HG03025 (cell line): Measurements from ENCODE around the gene KIN.
"Not testable (repeated sequence)": the region's sequence is repeated elsewhere in the genome, so short reads cannot be mapped to it uniquely, and the experiment has no call there.

Source experiments
- ATAC-seq: cut with Tn5 transposase; IDR thresholded peaks from one replicate; pipeline ENCODE4 v1.9.1; 2021; ENCODE audit warnings: mild to moderate bottlenecking, moderate library complexity; ENCODE audit not compliant: unreplicated experiment, low FRiP score

Gene KIN

GRCh38 chr10:7787857-7788638, at the start of gene KIN, which contains the start of gene ATP5F1C:
Gene KIN, minus strand, starts transcription at chr10:7787993. Its CDS starts 60 bp downstream, at chr10:7787933.
Gene ATP5F1C, plus strand, starts transcription at chr10:7788177. Its CDS starts 31 bp downstream, at chr10:7788208.
- peak; percentile 95 for ATAC-seq

- no peak for ATAC-seq
These were observed 48.8 kb upstream of the KIN start for GRCh38 chr10:7836571-7836970.

GRCh38 chr10:7834262-7834661, 46.5 kb upstream of the KIN start:
- no peak for ATAC-seq

- no peak for ATAC-seq
These were observed 45.4 kb upstream of the KIN start for GRCh38 chr10:7833210-7833609.

GRCh38 chr10:7832060-7832459, 44.3 kb upstream of the KIN start:
- ATAC-seq: no peak

- no peak for ATAC-seq
These were observed 41.6 kb upstream of the KIN start for GRCh38 chr10:7829289-7829834.

GRCh38 chr10:7826971-7827370, 39.2 kb upstream of the KIN start:
- no peak for ATAC-seq

GRCh38 chr10:7824251-7824650, 36.5 kb upstream of the KIN start:
- ATAC-seq: no peak

- peak; percentile 33 for ATAC-seq
These were observed 31.3 kb upstream of the KIN start for GRCh38 chr10:7819121-7819460.

- ATAC-seq: peak; percentile 83
These were observed 30.7 kb upstream of the KIN start, which contains the start of gene TAF3 for GRCh38 chr10:7818295-7819120. Gene TAF3, plus strand, starts transcription at chr10:7818505. Its CDS starts 205 bp downstream, at chr10:7818710.

GRCh38 chr10:7817984-7818294, 30.1 kb upstream of the KIN start:
- peak; percentile 10 for ATAC-seq

GRCh38 chr10:7817576-7817975, 29.8 kb upstream of the KIN start:
- no peak for ATAC-seq

- no peak for ATAC-seq
These were observed 25.7 kb upstream of the KIN start for GRCh38 chr10:7813481-7813880.

GRCh38 chr10:7811743-7812142, 23.9 kb upstream of the KIN start:
- not testable (repeated sequence) for ATAC-seq

- no peak for ATAC-seq
These were observed 23.2 kb upstream of the KIN start for GRCh38 chr10:7811000-7811399.

- ATAC-seq: no peak
These were observed 22.6 kb upstream of the KIN start for GRCh38 chr10:7810443-7810842.

- no peak for ATAC-seq
These were observed 21.0 kb upstream of the KIN start for GRCh38 chr10:7808686-7809267.

- ATAC-seq: no peak
These were observed 16.9 kb upstream of the KIN start for GRCh38 chr10:7804741-7805140.

GRCh38 chr10:7804216-7804615, 16.4 kb upstream of the KIN start:
- ATAC-seq: no peak

- ATAC-seq: no peak
These were observed 14.8 kb upstream of the KIN start for GRCh38 chr10:7802606-7803005.

GRCh38 chr10:7797582-7797981, 9.8 kb upstream of the KIN start:
- ATAC-seq: no peak
